ENCODE measurements around the gene F11R. TPM values are rescaled to one million over a fixed set of nuclear protein-coding genes. Genes with fewer than 3 reads are reported as not detected.

F11R gene
- total and polyA plus RNA-seq, 2 of the 13 experiments (the other 11 are each of a cell fraction or from before 2014, with no cell fraction given): 95.8 to 105 TPM

DNA sequence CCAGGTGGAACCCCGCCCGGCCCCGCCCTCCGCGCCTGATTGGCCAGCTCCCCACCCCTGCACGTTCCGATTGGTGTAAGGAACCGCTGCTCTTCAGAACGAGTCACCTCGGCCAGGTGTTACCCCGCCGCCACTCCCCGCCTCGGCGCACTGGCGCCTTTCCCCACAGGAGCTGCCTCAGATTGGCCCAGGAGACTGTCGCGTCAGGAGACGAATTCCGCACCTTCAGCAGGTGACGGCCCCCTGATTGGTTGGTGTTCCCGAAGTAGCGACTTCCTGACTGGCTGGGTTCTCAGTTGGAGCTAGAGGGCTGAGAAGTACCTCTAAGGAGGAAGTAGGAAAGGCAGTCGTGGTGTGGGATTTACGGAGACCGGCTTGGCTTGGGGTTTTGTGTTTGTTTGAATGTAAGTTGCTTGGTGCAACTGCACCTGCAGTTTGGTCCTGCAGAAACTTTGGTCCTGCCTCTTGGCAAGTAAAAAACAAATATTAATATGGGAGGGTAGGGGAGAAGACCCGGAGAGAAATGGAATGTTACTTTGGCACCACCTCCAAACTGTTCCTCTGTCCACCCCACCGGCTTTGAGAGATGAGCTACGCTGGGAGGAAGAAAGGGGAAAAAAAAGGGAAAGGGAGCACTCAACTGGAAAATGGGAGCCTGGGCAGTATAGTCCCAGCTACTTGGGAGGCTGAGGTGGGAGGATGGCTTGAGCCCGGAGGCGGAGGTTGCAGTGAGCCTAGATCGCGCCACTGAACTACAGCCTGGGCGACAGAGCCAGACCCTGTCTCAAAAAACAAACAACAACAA lies 415 bp upstream of the F11R start (continued):
- TF ChIP-seq, protein P1, sequence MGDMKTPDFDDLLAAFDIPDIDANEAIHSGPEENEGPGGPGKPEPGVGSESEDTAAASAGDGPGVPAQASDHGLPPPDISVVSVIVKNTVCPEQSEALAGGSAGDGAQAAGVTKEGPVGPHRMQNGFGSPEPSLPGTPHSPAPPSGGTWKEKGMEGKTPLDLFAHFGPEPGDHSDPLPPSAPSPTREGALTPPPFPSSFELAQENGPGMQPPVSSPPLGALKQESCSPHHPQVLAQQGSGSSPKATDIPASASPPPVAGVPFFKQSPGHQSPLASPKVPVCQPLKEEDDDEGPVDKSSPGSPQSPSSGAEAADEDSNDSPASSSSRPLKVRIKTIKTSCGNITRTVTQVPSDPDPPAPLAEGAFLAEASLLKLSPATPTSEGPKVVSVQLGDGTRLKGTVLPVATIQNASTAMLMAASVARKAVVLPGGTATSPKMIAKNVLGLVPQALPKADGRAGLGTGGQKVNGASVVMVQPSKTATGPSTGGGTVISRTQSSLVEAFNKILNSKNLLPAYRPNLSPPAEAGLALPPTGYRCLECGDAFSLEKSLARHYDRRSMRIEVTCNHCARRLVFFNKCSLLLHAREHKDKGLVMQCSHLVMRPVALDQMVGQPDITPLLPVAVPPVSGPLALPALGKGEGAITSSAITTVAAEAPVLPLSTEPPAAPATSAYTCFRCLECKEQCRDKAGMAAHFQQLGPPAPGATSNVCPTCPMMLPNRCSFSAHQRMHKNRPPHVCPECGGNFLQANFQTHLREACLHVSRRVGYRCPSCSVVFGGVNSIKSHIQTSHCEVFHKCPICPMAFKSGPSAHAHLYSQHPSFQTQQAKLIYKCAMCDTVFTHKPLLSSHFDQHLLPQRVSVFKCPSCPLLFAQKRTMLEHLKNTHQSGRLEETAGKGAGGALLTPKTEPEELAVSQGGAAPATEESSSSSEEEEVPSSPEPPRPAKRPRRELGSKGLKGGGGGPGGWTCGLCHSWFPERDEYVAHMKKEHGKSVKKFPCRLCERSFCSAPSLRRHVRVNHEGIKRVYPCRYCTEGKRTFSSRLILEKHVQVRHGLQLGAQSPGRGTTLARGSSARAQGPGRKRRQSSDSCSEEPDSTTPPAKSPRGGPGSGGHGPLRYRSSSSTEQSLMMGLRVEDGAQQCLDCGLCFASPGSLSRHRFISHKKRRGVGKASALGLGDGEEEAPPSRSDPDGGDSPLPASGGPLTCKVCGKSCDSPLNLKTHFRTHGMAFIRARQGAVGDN (CRISPR knock-in tag; IDR thresholded peaks at IDR 0.05): peak; percentile 90
- TF ChIP-seq ASH2L (IDR thresholded peaks at IDR 0.05; ENCODE audit: insufficient read length, low read depth, low read length) (peak; percentile 12), SP140L (CRISPR knock-in tag; IDR thresholded peaks at IDR 0.05; ENCODE audit: borderline replicate concordance) (no peak), DR1 (CRISPR knock-in tag; IDR thresholded peaks at IDR 0.05) (0 out of 2 replicates have a peak, but pooled peaks have one; percentile 33), KAT7 (CRISPR knock-in tag; IDR thresholded peaks at IDR 0.05; ENCODE audit: borderline replicate concordance) (no peak), CREM (IDR thresholded peaks at IDR 0.05) (peak; percentile 72; the same call in 1 of the 2 replicates), CREM (CRISPR knock-in tag; IDR thresholded peaks at IDR 0.05) (no peak), RBM39 (IDR thresholded peaks at IDR 0.05; ENCODE audit: low read depth, low read length, poor library complexity, severe bottlenecking) (no peak), NFYC (CRISPR knock-in tag; IDR thresholded peaks at IDR 0.05) (peak; percentile 88)
- TF ChIP-seq, protein P2, sequence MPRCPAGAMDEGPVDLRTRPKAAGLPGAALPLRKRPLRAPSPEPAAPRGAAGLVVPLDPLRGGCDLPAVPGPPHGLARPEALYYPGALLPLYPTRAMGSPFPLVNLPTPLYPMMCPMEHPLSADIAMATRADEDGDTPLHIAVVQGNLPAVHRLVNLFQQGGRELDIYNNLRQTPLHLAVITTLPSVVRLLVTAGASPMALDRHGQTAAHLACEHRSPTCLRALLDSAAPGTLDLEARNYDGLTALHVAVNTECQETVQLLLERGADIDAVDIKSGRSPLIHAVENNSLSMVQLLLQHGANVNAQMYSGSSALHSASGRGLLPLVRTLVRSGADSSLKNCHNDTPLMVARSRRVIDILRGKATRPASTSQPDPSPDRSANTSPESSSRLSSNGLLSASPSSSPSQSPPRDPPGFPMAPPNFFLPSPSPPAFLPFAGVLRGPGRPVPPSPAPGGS (CRISPR knock-in tag; IDR thresholded peaks at IDR 0.05): no peak
- TF ChIP-seq, protein P3, sequence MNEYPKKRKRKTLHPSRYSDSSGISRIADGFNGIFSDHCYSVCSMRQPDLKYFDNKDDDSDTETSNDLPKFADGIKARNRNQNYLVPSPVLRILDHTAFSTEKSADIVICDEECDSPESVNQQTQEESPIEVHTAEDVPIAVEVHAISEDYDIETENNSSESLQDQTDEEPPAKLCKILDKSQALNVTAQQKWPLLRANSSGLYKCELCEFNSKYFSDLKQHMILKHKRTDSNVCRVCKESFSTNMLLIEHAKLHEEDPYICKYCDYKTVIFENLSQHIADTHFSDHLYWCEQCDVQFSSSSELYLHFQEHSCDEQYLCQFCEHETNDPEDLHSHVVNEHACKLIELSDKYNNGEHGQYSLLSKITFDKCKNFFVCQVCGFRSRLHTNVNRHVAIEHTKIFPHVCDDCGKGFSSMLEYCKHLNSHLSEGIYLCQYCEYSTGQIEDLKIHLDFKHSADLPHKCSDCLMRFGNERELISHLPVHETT (CRISPR knock-in tag; conservative IDR thresholded peaks at IDR 0.05): no peak
- TF ChIP-seq, protein P4, sequence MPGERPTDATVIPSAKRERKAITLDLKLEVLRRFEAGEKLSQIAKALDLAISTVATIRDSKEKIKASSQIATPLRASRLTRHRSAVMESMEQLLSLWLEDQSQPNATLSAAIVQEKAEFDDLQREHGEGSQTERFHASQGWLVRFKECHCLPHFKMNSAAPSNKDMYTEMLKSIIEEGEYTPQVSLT (CRISPR knock-in tag; IDR thresholded peaks at IDR 0.05; ENCODE audit: borderline replicate concordance, low read depth): no peak
- TF ChIP-seq, protein P5, sequence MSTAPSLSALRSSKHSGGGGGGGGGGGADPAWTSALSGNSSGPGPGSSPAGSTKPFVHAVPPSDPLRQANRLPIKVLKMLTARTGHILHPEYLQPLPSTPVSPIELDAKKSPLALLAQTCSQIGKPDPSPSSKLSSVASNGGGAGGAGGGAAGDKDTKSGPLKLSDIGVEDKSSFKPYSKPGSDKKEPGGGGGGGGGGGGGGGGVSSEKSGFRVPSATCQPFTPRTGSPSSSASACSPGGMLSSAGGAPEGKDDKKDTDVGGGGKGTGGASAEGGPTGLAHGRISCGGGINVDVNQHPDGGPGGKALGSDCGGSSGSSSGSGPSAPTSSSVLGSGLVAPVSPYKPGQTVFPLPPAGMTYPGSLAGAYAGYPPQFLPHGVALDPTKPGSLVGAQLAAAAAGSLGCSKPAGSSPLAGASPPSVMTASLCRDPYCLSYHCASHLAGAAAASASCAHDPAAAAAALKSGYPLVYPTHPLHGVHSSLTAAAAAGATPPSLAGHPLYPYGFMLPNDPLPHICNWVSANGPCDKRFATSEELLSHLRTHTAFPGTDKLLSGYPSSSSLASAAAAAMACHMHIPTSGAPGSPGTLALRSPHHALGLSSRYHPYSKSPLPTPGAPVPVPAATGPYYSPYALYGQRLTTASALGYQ (CRISPR knock-in tag; IDR thresholded peaks at IDR 0.05): 0 out of 2 replicates have a peak, but pooled peaks have one; percentile 53
- TF ChIP-seq, protein P6, sequence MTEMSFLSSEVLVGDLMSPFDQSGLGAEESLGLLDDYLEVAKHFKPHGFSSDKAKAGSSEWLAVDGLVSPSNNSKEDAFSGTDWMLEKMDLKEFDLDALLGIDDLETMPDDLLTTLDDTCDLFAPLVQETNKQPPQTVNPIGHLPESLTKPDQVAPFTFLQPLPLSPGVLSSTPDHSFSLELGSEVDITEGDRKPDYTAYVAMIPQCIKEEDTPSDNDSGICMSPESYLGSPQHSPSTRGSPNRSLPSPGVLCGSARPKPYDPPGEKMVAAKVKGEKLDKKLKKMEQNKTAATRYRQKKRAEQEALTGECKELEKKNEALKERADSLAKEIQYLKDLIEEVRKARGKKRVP (CRISPR knock-in tag; IDR thresholded peaks at IDR 0.05): peak in 1 of 2 experiments; percentile 62; a peak in 1 of 4 replicates

All from HepG2 (cell line).